IPS DF 19.7 (cell line): Measurements from ENCODE around the gene ADAD2.

ENCODE experiments used
- DNase-seq: peaks from one replicate; pipeline ENCODE4 v3.0.0-alpha.2; 2013; ENCODE audit warnings: low read depth, low spot score

The ADAD2 gene

DNA sequence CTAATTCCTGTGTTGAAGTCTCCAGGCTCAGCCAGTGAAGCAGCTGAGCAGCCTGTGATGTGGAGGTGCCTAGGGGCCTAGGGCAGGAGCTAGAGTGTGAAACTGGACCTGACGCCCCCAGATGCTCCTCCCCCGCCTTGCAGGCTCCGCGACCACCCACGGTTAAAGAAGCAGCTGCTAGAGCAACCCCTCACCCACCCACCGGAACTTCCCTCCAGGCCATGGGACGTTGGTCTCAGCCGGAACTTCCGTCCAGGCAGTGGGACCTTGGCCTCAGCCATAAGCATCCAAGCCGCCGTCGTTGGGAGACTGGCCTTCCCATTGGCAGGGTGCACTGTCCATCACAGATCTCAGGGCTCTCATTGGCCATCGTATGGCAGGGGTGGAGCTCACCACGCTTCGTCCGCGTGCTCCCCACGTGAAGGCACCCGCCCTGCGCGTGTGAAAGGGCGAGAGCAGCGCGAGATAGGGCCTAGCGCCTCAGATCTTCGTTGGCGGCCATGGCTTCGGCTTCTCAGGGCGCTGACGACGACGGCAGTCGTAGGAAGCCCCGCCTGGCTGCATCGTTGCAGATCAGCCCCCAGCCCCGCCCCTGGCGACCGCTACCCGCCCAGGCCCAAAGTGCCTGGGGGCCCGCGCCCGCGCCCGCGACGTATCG, at the start of gene ADAD2:
TSS of gene ADAD2 (plus strand) at position 427 of the 658 bp plus-strand sequence. CDS start at position 501, 74 bp downstream.
- DNase-seq: peak; percentile 47

GRCh38 chr16:84143081-84143480, 47.9 kb upstream of the ADAD2 start:
- no peak for DNase-seq

- no peak for DNase-seq
Observed at GRCh38 chr16:84143784-84144199, 47.2 kb upstream of the ADAD2 start.

DNA sequence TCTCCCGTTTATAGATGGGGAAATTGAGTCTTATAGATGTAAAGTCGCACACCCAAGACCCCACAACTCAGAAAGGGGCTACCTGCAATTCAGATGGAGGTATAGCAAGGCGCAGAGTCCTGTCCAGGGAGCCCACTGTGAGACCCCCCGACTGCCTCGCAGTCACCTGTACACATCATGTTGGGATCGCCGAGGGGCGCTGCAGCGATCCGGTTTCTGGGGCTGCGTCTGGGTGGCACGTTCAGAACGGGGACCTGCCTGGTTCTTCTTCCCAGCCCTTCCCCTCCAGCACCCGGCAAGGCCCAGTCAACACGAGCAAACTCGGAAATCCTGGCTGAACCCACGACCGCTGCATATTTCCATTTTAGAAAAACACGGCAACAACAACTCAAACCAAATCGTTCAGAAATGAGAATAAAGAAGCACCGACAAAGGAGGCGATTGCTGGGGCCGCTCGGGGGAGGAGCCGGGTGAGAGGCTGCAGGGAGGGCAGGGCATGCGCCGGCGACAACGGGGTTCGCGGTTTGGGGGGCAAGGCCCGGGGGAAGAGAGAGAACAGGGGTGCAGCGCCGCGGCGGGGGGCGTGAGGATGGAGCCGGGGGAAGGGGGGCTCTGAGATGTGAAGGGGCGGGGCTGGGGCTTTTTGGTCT, 46.6 kb upstream of the ADAD2 start:
- DNase-seq: no peak

- no peak for DNase-seq
Observed at GRCh38 chr16:84144859-84145639, 45.9 kb upstream of the ADAD2 start, which contains the start of the genes DNAAF1 and HSDL1. DNAAF1 (plus strand) TSS chr16:84145308; CDS start chr16:84145441, 133 bp downstream. HSDL1 (minus strand) TSS chr16:84145177; CDS start chr16:84131321, 13,856 bp downstream.

GRCh38 chr16:84150926-84151325, 40.0 kb upstream of the ADAD2 start:
- no peak for DNase-seq

GRCh38 chr16:84153660-84154214, 37.2 kb upstream of the ADAD2 start:
- no peak for DNase-seq

DNA sequence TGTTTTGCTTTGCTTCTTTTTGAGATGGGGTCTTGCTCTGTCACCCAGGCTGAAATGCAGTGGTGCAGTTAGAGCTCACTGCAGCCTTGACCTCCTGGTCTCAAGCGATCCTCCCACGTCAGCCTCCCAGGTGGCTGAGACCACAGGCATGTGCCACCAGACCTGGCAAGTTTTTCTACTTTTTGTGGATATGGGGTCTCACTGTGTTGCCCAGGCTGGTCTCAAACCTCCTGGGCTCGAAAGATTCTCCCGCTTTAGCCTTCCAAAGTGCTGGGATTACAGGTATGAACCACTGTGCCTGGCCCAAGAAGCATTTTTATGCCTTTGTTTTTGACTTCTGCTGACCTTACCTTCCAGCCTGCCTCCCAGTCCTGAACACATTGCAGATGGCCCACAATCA, 35.7 kb upstream of the ADAD2 start:
- no peak for DNase-seq

DNA sequence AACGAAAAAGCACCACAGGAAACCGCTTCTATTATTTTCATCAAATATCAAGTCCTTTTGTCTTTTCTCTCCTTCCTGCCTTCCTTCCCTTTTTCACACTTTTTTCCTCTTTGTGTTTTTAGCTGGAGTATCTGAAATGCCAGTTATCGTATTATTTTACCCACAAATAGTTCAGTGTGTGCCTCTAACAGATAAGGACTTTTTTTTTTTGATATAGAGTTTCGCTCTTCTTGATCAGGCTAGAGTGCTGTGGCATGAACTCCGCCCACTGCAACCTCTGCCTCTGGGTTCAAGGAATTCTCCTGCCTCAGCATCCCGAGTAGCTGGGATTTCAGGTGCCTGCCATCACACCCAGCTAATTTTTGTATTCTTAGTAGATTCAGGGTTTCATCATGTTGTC, 35.2 kb upstream of the ADAD2 start:
- no peak for DNase-seq

- no peak for DNase-seq
Observed at GRCh38 chr16:84156342-84156784, 34.6 kb upstream of the ADAD2 start.

GRCh38 chr16:84159007-84159406, 31.9 kb upstream of the ADAD2 start:
- no peak for DNase-seq

- no peak for DNase-seq
Observed at GRCh38 chr16:84159800-84160199, 31.2 kb upstream of the ADAD2 start.

GRCh38 chr16:84161037-84161436, 29.9 kb upstream of the ADAD2 start:
- no peak for DNase-seq

DNA sequence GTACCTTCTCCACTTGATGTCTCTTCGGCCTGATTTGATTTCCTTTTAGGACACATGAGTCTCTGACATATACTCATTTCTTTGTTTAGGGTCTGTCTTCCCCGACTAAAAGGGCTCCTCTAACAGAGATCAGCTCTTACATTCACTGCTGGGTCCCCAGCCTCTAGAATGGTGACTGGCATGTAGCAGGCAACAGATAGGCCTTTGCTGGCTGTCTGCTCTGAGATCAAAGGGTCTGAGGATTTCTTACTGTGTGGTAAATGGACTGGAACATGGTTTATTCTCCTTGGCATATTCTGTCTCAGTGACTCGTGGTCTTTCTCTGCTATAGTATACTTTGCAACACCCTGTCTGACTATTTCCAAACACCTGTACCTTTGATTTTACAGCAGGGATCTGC, 29.2 kb upstream of the ADAD2 start:
- no peak for DNase-seq

- no peak for DNase-seq
Observed at GRCh38 chr16:84165746-84166145, 25.2 kb upstream of the ADAD2 start.

DNA sequence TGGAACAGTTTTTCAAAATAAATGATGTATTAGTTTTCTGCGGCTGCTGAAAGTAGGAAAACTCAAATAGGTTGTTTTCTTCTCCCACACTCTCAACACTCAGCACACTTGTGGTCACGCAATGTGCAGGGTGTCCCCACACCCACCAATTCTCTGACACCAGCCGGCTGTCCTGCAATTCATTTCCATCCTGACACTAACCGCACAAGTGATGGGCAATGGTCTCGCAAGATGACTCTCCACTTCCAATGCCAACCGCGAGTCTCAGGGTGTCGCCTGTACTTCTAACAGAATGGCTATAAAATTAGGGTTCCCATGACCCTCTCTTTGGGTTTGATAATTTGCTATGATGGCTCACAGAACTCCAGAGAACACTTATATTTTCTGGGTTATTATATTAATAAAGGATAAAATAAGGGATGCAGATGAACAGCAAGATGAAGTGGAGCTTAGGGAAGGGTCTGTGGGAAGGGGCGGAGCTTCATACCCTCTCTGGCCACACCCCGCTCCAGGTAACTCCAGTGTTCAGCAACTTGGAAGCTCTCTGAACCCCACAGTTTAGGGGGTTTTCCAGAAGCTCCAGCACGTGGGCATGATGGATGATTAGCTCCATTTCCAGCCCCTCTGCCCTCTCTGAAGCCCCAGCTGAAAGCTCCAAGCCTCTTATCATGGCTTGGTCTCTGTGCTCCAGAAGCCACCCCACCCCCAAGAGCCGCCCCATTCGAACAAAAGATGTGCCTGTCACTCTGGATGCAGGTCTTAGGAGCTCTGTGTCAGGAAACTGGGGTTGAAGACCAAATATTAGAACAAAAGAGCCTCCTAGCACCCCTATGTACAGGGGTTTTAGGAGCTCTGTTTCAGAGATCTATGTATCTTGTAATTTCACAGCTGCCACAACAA, 23.9 kb upstream of the ADAD2 start:
- DNase-seq: no peak

DNA sequence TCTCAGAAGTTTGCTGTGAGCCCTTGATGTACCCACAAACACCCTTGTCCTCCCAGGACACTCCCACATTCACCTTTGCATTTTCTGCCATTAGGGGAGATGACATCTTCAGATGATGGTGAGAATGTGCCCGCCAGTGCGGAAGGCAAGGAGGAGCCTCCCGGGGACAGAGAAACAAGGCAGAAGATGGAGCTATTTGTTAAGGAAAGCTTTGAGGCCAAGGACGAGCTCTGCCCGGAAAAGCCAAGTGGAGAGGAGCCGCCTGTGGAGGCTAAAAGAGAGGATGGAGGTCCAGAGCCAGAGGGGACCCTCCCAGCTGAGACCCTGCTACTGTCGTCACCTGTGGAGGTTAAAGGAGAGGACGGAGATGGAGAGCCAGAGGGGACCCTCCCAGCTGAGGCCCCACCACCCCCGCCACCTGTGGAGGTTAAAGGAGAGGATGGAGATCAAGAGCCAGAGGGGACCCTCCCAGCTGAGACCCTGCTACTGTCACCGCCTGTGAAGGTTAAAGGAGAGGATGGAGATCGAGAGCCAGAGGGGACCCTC, 21.1 kb upstream of the ADAD2 start:
- DNase-seq: no peak

GRCh38 chr16:84174396-84174795, 16.6 kb upstream of the ADAD2 start:
- DNase-seq: no peak

DNA sequence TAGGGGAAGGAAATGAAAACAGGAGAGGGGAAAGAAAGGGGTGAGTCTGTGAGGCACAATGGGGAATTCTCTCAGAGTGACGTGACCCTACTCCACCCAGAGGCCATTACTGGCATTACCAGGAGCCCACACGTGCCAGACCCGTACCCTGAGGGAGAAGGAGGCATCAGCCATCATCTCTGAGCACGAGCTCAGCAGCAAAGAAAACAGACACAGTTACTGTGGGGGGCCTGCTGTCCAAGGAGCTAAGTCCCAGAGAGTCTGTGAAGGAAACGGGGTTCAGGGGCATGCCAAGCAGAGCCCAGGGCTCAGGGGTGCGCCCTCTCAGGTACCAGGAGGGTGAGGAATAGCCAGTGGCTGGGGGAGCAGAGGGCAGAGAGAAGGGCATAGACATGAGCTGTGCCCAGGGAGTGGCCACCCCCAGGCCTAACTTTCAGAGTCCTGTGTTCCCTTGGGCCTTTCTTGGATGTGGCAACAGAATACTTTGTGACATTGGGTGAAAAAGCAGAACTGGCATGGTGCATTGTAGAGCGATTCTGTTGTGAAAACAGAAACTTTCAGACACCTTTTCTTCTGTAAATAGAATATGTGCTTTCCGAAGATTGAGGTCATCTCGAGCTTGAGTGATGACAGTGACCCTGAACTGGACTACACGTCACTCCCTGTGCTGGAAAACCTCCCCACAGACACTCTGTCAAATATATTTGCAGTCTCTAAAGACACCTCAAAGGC, 15.4 kb upstream of the ADAD2 start:
- no peak for DNase-seq
